WI38 (cell line): Measurements from ENCODE around the gene NAA38.
A peak's percentile ranks its signal among the peaks of the same experiment; 100 is the strongest.

Source experiments
- H3K4me3 ChIP-seq: 2 replicates; pipeline ENCODE4 v1.5.1; 2011; ENCODE audit warnings: low read depth, mild to moderate bottlenecking, control low read depth, low read length
- TF ChIP-seq, protein P1 (sequence below): IDR thresholded peaks from 2 replicates; pipeline ENCODE4 v1.5.1; 2012; ENCODE audit warnings: low read depth, mild to moderate bottlenecking, control low read depth, low read length

The NAA38 gene

DNA sequence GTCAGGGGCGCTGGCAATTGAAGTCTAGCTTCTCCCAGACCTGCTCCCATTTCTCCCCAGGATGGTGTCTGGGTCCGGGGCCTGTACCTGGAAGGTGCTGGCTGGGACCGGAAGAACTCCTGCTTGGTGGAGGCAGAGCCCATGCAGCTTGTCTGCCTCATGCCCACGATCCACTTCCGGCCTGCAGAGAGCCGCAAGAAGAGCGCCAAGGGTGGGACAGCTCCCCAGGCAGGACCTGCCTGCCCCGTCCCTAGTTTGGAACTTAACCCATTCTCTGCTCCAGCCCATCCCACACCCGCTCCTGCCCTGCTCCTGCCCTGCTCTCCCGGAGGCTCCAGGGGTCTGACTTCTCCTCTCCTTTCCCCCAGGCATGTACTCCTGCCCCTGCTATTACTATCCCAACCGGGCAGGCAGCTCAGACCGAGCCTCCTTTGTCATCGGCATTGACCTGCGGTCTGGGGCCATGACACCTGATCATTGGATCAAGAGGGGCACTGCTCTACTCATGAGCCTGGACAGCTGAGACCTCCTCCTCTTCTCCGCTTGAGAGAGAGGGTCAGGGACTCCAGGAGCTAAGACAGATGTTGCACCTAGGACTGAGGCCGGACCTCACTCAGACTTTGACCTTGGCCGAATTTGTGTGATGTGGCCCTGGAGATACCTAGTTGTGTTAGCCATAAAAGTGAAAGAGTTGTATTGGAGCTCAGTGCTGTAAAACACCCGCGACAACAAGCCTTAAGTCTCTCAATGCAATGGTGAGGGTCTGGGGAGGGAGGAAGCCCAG is 24.2 kb downstream of the NAA38 start:
- TF ChIP-seq, protein P1, sequence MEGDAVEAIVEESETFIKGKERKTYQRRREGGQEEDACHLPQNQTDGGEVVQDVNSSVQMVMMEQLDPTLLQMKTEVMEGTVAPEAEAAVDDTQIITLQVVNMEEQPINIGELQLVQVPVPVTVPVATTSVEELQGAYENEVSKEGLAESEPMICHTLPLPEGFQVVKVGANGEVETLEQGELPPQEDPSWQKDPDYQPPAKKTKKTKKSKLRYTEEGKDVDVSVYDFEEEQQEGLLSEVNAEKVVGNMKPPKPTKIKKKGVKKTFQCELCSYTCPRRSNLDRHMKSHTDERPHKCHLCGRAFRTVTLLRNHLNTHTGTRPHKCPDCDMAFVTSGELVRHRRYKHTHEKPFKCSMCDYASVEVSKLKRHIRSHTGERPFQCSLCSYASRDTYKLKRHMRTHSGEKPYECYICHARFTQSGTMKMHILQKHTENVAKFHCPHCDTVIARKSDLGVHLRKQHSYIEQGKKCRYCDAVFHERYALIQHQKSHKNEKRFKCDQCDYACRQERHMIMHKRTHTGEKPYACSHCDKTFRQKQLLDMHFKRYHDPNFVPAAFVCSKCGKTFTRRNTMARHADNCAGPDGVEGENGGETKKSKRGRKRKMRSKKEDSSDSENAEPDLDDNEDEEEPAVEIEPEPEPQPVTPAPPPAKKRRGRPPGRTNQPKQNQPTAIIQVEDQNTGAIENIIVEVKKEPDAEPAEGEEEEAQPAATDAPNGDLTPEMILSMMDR: no peak
- H3K4me3 ChIP-seq: peak overlapping the region; percentile 79

DNA sequence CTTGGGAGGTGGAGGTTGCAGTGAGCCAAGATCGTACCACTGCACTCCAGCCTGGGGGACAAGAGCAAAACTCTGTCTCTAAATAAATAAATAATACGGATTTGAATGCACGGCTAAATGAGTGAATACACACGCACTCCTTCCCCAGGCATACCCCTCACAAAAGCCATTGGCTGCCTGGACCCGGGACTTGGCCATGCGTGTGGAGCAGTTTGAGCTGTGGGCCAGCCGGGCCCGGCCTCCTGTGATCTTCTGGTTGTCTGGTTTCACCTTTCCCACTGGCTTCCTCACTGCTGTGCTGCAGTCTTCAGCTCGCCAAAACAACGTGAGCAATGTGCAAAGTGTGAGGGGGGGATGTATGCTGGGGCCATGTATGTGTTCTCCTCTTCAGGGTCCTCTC is 24.9 kb downstream of the NAA38 start:
- no peak overlapping the region for H3K4me3 ChIP-seq
- TF ChIP-seq, protein P1: no peak

DNA sequence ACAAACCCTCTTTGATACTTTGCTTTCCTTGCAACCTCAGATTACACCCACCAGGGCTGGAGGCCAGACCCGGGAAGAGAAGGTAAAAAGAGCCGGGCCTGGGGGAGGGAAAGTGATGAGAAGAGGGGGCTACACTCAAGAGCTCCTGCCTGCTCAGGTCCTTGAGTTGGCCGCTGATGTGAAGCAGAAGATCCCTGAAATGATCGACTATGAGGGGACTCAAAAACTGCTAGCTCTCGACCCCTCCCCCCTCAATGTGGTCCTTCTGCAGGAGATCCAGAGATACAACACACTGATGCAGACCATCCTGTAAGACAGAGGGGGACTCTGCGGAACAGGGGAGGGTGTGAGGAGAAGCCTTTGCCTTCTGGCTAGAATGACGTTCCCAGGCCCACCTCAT is 26.1 kb downstream of the NAA38 start:
- TF ChIP-seq, protein P1: no peak
- H3K4me3 ChIP-seq: no peak overlapping the region

DNA sequence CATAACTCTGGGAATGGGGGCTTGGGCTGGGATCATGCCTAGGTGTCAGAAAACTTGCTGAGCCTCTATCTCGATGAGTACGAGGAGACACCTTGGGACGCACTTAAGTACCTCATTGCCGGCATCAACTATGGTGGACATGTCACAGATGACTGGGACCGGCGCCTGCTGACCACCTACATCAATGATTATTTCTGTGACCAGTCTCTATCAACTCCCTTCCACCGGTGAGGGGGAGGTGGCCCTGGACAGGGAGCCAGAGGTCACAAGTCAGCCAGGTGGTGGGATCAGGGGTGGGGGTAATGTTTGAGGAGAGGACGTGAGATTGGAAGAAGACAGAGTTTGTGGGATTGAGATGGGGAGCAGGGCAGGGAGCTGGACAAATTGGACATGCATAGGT is 26.7 kb downstream of the NAA38 start:
- H3K4me3 ChIP-seq: no peak overlapping the region
- TF ChIP-seq, protein P1: no peak

DNA sequence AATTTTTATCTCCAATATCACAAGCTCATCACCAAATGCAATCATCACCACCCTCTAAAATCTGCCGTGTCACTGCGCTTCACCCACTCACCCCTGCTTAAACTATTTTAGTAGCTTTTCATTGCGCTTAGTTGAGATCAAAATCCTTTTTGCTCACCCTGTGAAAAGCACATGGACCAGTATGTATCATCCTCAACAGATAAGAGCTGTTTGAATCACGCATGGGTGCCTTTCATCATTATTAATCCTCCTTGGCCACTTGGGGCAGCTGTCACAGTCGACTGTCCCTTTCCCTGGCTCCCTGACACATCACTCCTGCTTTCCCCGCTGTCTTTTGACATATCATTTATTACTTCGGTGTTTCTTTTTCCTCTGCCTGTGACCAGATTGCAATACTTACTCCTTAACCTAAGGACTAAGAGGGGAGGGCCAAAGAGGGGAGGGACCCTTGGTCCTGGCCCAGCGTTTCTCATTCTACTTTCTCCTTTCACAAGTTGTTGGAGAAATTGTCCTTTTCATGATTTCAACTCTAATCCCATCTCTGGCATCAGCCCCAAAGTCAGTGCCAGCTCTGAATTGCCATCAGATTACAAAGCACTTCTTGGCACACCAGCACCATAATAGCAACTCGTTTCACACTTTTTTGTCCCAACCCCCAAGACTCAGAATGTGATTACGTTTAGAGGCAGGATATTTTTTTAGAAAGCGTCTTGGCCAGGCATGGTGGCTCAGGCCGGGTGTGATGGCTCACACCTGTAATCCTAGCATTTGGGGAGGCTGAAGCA is 32.0 kb downstream of the NAA38 start:
- TF ChIP-seq, protein P1: no peak
- H3K4me3 ChIP-seq: no peak overlapping the region

DNA sequence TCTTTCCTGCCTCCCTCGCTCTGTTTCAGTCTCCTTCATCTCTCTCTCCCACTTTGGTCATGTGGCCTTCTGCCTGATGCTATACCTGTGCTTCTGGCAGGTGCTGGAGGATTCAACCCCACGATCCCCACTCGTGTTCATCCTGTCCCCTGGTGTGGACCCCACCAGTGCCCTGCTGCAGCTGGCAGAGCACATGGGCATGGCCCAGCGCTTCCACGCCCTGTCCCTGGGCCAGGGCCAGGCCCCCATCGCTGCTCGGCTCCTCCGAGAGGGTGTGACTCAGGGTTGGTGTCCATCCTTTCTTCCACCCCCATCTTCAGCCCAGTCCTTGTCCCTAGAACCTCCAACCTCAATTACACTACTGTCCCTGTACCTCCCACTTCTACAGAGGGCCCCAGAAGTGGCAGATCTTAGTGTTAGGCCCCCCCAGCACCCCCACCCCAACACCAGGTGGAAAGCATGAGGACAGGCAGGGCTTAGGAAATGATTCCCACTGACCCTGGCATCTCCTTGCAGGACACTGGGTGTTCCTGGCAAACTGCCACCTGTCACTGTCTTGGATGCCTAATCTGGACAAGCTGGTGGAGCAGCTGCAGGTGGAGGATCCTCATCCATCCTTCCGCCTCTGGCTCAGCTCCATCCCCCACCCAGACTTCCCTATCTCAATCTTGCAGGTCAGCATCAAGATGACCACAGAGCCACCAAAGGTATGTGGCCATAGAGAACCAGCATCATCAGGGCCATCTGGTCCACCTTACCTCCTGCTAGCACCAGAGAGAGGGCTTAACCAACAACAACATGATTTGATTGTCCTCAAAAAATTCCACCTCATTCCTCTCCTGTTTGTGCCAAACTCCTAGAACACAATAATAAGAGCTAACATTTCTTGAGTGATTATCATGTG is 33.1 kb downstream of the NAA38 start:
- no peak overlapping the region for H3K4me3 ChIP-seq
- TF ChIP-seq, protein P1: no peak
